WI38 (cell line): Measurements from ENCODE around the gene GPRIN1.
"Not testable (repeated sequence)": the region's sequence is repeated elsewhere in the genome, so short reads cannot be mapped to it uniquely, and the experiment has no call there.

Experiments
- H3K4me3 ChIP-seq: 2 replicates; pipeline ENCODE4 v1.5.1; 2011; ENCODE audit warnings: low read depth, mild to moderate bottlenecking, control low read depth, low read length
- TF ChIP-seq, protein P1 (sequence below): IDR thresholded peaks from 2 replicates; pipeline ENCODE4 v1.5.1; 2012; ENCODE audit warnings: low read depth, mild to moderate bottlenecking, control low read depth, low read length

The GPRIN1 gene

DNA sequence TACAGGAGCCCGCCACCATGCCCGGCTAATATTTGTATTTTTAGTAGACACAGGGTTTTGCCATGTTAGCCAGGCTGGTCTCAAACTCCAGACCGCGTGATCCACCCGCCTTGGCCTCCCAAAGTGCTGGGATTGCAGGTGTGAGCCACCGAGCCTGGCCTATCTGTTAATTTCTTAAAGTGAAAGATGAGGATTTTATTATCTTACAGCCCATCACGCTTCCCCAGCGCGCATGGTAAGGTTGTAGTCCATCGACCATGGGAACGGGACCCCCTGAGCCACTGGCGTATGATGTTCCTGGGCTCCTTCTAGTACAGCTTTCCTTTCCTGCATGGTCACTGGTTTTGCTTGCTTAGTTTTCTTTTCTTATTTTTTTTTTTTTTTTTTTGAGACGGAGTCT lies 52.1 kb downstream of the GPRIN1 start:
- H3K4me3 ChIP-seq, result no peak overlapping the region
- TF ChIP-seq, protein P1, sequence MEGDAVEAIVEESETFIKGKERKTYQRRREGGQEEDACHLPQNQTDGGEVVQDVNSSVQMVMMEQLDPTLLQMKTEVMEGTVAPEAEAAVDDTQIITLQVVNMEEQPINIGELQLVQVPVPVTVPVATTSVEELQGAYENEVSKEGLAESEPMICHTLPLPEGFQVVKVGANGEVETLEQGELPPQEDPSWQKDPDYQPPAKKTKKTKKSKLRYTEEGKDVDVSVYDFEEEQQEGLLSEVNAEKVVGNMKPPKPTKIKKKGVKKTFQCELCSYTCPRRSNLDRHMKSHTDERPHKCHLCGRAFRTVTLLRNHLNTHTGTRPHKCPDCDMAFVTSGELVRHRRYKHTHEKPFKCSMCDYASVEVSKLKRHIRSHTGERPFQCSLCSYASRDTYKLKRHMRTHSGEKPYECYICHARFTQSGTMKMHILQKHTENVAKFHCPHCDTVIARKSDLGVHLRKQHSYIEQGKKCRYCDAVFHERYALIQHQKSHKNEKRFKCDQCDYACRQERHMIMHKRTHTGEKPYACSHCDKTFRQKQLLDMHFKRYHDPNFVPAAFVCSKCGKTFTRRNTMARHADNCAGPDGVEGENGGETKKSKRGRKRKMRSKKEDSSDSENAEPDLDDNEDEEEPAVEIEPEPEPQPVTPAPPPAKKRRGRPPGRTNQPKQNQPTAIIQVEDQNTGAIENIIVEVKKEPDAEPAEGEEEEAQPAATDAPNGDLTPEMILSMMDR, result no peak

DNA sequence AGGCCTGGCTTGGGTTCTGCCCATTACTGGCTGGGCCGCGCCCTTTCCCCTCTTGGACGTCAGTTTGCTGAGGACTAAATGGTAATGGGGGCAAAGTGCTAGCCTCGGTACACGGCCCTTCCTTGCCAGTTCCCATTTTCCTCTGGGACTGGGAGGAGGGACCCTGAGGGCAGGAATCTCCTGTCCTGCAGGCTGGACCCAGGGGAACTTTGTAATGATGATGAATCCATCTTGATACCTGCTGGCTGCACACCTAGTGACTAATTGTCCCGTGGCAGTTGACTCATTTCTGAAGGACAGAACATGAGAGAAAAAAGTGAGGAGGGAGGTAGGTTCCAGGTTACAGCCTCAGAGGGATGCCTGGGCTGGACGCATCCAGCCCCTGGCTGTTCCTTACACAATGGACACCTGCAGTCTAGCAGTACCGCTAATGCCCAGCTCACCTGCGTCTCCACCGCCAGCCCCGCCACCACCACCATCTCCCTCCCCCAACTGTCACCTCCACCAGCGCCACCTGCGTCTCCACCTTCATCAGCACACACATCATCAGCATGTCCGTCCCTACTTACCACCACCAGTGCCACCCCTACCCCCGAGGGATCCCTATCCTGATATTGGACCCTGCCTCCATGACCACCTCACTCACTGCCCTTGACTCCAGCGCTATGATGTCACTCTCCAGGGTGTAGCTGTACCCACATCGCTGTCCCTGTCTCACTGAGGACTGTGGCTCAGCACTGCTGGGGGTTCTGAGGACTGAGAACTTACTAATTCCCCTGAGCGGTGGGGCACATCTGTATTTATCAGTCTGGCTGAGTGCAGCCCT lies 56.5 kb downstream of the GPRIN1 start:
- TF ChIP-seq, protein P1, result no peak
- no peak overlapping the region for H3K4me3 ChIP-seq

DNA sequence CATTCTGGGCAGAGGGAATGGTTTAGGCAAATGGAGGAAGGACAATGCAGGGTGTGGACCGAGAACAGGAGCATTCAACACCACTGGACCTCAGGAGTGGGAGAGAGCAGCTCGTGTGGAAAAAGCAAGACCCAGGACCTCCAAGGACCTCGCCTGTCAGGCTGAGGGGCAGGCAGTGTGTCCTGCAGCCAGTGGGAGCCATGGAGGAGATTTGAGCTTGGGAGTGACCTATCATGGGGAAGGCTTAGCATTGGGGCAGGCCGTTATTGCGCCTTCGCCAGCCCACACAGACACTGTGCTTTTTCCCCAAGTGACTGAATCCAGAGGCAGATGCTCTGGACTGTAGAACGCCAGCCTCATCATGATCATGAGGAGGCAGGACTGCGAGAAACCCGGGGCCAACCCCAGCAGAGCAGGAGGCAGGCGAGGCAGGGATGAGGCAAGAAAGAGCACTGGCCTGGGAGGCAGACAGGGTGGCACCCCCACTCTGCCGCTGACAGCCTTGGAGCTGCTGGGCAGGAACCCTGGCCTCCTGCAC lies 57.6 kb downstream of the GPRIN1 start:
- TF ChIP-seq, protein P1, result no peak
- no peak overlapping the region for H3K4me3 ChIP-seq

DNA sequence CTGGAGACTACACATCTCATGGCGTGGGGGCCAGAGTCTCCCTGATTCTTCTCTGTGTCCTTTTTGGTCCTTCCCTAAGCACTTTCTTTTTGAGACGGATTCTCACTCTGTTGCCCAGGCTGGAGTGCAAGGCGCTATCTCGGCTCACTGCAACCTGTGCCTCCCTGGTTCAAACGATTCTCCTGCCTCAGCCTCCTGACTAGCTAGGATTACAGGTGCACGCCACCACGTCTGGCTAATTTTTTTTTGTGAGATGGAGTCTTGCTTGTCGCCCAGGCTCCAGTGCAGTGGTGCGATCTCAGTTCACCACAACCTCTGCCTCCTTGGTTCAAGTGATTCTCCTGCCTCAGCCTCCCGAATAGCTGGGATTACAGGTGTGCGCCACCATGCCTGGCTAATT lies 59.0 kb downstream of the GPRIN1 start:
- H3K4me3 ChIP-seq, result not testable (repeated sequence)

DNA sequence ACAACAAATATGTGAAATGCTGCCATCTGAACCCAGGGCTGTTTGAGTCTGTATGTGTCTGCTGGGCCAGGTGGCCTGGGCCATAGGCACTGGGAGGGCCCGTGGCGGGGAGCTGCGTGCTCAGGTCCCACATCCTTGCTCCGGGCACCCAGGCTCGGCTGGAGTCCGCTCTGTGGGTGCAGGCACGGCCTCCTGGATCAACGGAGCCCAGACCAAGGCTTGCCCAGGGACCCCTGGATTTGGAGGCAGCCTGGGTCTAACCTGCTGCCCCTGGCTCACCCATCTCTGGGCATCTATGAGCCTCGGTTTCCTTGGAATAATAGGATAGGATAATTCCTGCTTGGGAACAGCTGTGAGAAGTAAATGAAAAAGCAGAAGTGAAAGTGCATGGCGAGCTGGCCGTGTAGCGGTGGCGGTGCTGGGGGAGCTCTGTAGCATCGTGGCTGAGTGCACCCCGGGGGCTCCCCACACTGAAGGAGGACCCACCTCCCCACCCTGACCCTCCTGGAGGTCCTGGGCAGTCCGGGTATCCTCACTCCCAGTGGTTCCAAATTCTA lies 59.6 kb downstream of the GPRIN1 start:
- TF ChIP-seq, protein P1, result no peak
- H3K4me3 ChIP-seq, result no peak overlapping the region

DNA sequence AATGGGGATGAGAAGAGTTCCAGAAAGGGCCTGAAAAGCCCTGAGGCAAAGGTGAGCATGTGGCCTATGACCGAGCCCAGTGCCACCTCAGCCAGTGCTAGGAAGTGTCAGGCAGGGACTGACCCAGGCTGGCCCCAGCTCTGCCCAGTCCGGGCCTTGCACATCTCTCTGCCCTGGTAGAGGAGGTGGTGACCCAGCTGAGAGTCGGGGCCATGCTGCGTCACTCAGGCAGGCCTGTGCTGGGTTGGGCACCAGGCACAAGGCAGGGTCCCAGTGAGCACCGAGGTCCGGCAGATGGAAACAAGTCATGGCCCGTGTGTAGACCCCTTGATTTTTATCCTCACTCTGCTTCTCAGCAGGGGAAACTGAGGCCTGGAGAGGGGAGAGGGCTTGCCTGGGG lies 60.1 kb downstream of the GPRIN1 start:
- TF ChIP-seq, protein P1, result no peak
- H3K4me3 ChIP-seq, result no peak overlapping the region

DNA sequence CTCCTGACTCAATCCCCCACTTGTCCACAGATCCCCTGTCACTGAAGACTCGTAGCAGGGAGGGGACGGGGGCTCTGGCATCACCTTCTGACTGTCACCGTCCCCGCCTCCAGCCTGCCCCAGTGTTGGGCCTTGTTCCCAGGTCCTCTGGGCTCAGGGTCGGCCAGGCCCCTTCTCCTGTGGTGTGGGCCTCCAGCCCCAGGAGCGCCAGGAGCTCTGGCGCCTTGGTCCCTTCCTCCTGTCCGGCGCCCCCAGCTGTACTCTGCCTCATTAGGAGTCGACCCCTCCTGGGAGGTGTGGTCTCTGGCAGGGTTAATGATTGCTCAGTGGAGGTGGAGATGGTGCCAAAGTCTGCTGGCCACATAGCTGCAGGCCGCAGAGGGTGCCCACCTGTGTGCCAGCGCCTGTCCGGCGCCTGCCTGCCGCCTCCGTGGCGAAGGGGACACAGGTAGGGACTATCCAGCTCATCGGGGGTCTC lies 61.0 kb downstream of the GPRIN1 start, which contains the start of gene CDHR2:
Gene CDHR2 (plus strand): TSS at position 376 of the 478 bp plus-strand sequence. CDS start 16,011 bp downstream, outside the sequence.
- TF ChIP-seq, protein P1, result no peak
- no peak within 1 kb of the TSS for H3K4me3 ChIP-seq
